CD4-positive, alpha-beta T cell treated with Interleukin-15 for 1 hour (primary cell): ENCODE measurements around the gene NBPF4.
"Not testable (repeated sequence)": the region's sequence is repeated elsewhere in the genome, so short reads cannot be mapped to it uniquely, and the experiment has no call there.

ENCODE experiments used
- DNase-seq: peaks from one replicate; pipeline ENCODE4 v3.0.0-alpha.2; 2020

NBPF4 gene

GRCh38 chr1:108209456-108210108 lies 34.3 kb downstream of the NBPF4 start:
- DNase-seq: no peak

GRCh38 chr1:108208724-108209446 lies 35.0 kb downstream of the NBPF4 start:
- no peak for DNase-seq

GRCh38 chr1:108203582-108203981 lies 40.3 kb downstream of the NBPF4 start:
- DNase-seq: not testable (repeated sequence)

- DNase-seq: no peak
Observed at GRCh38 chr1:108201687-108202086, 42.2 kb downstream of the NBPF4 start.

GRCh38 chr1:108200687-108201051 lies 43.2 kb downstream of the NBPF4 start:
- DNase-seq: peak; percentile 42

GRCh38 chr1:108199781-108200686 lies 43.8 kb downstream of the NBPF4 start, which contains the start of gene SLC25A24:
Gene SLC25A24, minus strand, starts transcription at chr1:108200343. Its CDS starts 205 bp downstream, at chr1:108200138.
- DNase-seq: peak; percentile 75

- no peak for DNase-seq
Observed at GRCh38 chr1:108199201-108199691, 44.6 kb downstream of the NBPF4 start.

GRCh38 chr1:108194051-108194450 lies 49.8 kb downstream of the NBPF4 start:
- DNase-seq: no peak

GRCh38 chr1:108193333-108193732 lies 50.5 kb downstream of the NBPF4 start:
- no peak for DNase-seq

- DNase-seq: no peak
Observed at GRCh38 chr1:108192581-108192980, 51.3 kb downstream of the NBPF4 start.

- no peak for DNase-seq
Observed at GRCh38 chr1:108190686-108191416, 53.0 kb downstream of the NBPF4 start.

- DNase-seq: no peak
Observed at GRCh38 chr1:108190001-108190634, 53.8 kb downstream of the NBPF4 start.

GRCh38 chr1:108188801-108189200 lies 55.1 kb downstream of the NBPF4 start:
- no peak for DNase-seq

GRCh38 chr1:108182959-108183700 lies 60.7 kb downstream of the NBPF4 start:
- DNase-seq: no peak

- DNase-seq: no peak
Observed at GRCh38 chr1:108179018-108179417, 64.9 kb downstream of the NBPF4 start.
